GM19239 (cell line): ENCODE measurements around the gene GLS.
"Not testable (repeated sequence)": the region's sequence is repeated elsewhere in the genome, so short reads cannot be mapped to it uniquely, and the experiment has no call there.

Experiments used
- DNase-seq: peaks from one replicate; pipeline ENCODE4 v3.0.0; 2011; ENCODE audit warnings: low spot score; ENCODE audit not compliant: insufficient read length
- FAIRE-seq: peaks from 2 replicates; lab custom pipeline; 2011; peaks lifted over from hg19 to GRCh38; lab: Jason Lieb, UNC

Gene GLS

GRCh38 chr2:190916829-190917228, 36.2 kb downstream of the GLS start:
- DNase-seq = no peak
- no peak for FAIRE-seq

- no peak for FAIRE-seq
- DNase-seq = no peak
Observed at GRCh38 chr2:190920085-190920484, 39.5 kb downstream of the GLS start.

- DNase-seq (no peak), FAIRE-seq (peak; percentile 48)
Observed at GRCh38 chr2:190922376-190922775, 41.8 kb downstream of the GLS start.

- FAIRE-seq (no peak), DNase-seq (no peak)
Observed at GRCh38 chr2:190927301-190927700, 46.7 kb downstream of the GLS start.

GRCh38 chr2:190929919-190930318, 49.3 kb downstream of the GLS start:
- FAIRE-seq (no peak), DNase-seq (no peak)

- no peak for FAIRE-seq
- no peak for DNase-seq
Observed at GRCh38 chr2:190930411-190930810, 49.8 kb downstream of the GLS start.

- no peak for FAIRE-seq
Observed at GRCh38 chr2:190932514-190932913, 51.9 kb downstream of the GLS start.

GRCh38 chr2:190933361-190933760, 52.7 kb downstream of the GLS start:
- DNase-seq (no peak), FAIRE-seq (no peak)

More at GRCh38 chr2:190932514-190932913, 51.9 kb downstream of the GLS start:
- DNase-seq = no peak

GRCh38 chr2:190935054-190935453, 54.4 kb downstream of the GLS start:
- no peak for DNase-seq
- FAIRE-seq = peak; percentile 64

- DNase-seq = no peak
- FAIRE-seq = peak; percentile 76
Observed at GRCh38 chr2:190938771-190939335, 58.2 kb downstream of the GLS start.

GRCh38 chr2:190940454-190940853, 59.8 kb downstream of the GLS start:
- FAIRE-seq = no peak
- no peak for DNase-seq

GRCh38 chr2:190941571-190941970, 61.0 kb downstream of the GLS start:
- FAIRE-seq (no peak), DNase-seq (no peak)

- no peak for FAIRE-seq
Observed at GRCh38 chr2:190942697-190943096, 62.1 kb downstream of the GLS start.

GRCh38 chr2:190943706-190944105, 63.1 kb downstream of the GLS start:
- FAIRE-seq (peak; percentile 11), DNase-seq (no peak)

More at GRCh38 chr2:190942697-190943096, 62.1 kb downstream of the GLS start:
- DNase-seq = no peak

GRCh38 chr2:190947141-190947540, 66.5 kb downstream of the GLS start:
- FAIRE-seq = no peak
- DNase-seq = no peak

- peak; percentile 86 for FAIRE-seq
- DNase-seq = no peak
Observed at GRCh38 chr2:190947711-190948251, 67.2 kb downstream of the GLS start.

GRCh38 chr2:190948671-190949070, 68.0 kb downstream of the GLS start:
- DNase-seq (no peak), FAIRE-seq (peak; percentile 58)

- FAIRE-seq (no peak), DNase-seq (no peak)
Observed at GRCh38 chr2:190950566-190950991, 70.0 kb downstream of the GLS start.

GRCh38 chr2:190953257-190953656, 72.6 kb downstream of the GLS start:
- no peak for FAIRE-seq
- no peak for DNase-seq

- FAIRE-seq = peak; percentile 82
Observed at GRCh38 chr2:190959911-190960788, 79.5 kb downstream of the GLS start.

GRCh38 chr2:190961117-190961516, 80.5 kb downstream of the GLS start:
- DNase-seq, FAIRE-seq: not testable (repeated sequence)

More at GRCh38 chr2:190959911-190960788, 79.5 kb downstream of the GLS start:
- no peak for DNase-seq
